GM23338 (cell line): ENCODE results near the gene KCNJ6.

Experiments used
- JUNB ChIP-seq: IDR thresholded peaks from one replicate; pipeline ENCODE4 v1.6.1; 2016; ENCODE audit warnings: antibody characterized with exemption; ENCODE audit not compliant: unreplicated experiment
- TF ChIP-seq, protein P1 (sequence below), 2 experiments: fragments of 200-600 bp in 1 of 2; sonication (generic) in 1 of 2; conservative IDR thresholded peaks; 2 replicates each; pipeline versions ENCODE4 v1.5.1 to v1.6.1; 2016 to 2017; ENCODE audit warnings: antibody characterized with exemption in 2 of 2, low read depth in 2 of 2, mild to moderate bottlenecking in 2 of 2, moderate library complexity in 1 of 2

DNA sequence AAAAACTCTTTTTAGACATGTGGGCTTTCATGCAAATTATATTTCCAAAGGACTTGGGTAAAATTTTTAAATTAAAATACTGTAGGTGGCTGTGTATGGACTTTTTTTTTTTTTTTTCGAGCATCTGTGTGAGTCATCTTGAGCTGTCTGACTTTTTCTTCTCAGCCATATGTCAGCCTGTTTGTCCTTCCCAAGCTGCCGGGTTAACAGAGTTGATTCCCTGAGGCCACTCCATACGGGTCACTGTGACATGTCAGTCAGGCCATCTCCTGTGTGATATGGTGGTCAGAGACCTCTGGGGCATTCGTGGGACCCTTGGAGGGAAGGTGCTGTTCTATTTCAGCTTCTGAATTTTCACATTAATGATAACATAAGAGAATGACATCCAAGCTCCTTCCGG lies 148.3 kb downstream of the KCNJ6 start:
- no peak for TF ChIP-seq JUNB
- TF ChIP-seq, protein P1, sequence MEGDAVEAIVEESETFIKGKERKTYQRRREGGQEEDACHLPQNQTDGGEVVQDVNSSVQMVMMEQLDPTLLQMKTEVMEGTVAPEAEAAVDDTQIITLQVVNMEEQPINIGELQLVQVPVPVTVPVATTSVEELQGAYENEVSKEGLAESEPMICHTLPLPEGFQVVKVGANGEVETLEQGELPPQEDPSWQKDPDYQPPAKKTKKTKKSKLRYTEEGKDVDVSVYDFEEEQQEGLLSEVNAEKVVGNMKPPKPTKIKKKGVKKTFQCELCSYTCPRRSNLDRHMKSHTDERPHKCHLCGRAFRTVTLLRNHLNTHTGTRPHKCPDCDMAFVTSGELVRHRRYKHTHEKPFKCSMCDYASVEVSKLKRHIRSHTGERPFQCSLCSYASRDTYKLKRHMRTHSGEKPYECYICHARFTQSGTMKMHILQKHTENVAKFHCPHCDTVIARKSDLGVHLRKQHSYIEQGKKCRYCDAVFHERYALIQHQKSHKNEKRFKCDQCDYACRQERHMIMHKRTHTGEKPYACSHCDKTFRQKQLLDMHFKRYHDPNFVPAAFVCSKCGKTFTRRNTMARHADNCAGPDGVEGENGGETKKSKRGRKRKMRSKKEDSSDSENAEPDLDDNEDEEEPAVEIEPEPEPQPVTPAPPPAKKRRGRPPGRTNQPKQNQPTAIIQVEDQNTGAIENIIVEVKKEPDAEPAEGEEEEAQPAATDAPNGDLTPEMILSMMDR (conservative IDR thresholded peaks at IDR 0.05; ENCODE audit: low read depth in 2 of 2) = no peak
